Measurements from ENCODE around the gene PRKAR2B.
A peak's percentile ranks its signal among the peaks of the same experiment; 100 is the strongest.

PRKAR2B gene

GRCh38 chr7:107044347-107045194 is at the start of gene PRKAR2B:
PRKAR2B (plus strand) TSS chr7:107044705; CDS start chr7:107044908, 203 bp downstream.
- DNase-seq (ENCODE audit: low read depth): no peak
- H3K4me3 ChIP-seq (ENCODE audit: control insufficient read depth, low read depth, low read length): peak within 1 kb of the TSS; percentile 74
- no peak for TF ChIP-seq CTCF (IDR thresholded peaks at IDR 0.05; ENCODE audit: control insufficient read depth, insufficient read depth, low read depth, low read length, missing control alignments)

GRCh38 chr7:106994833-106995232 is 49.7 kb upstream of the PRKAR2B start:
- no peak for DNase-seq (ENCODE audit: low read depth)
- H3K4me3 ChIP-seq (ENCODE audit: control insufficient read depth, low read depth, low read length): no peak overlapping the region
- no peak for TF ChIP-seq CTCF (IDR thresholded peaks at IDR 0.05; ENCODE audit: control insufficient read depth, insufficient read depth, low read depth, low read length, missing control alignments)

GRCh38 chr7:106997487-106998271 is 46.8 kb upstream of the PRKAR2B start:
- DNase-seq (ENCODE audit: low read depth): no peak
- no peak for TF ChIP-seq CTCF (IDR thresholded peaks at IDR 0.05; ENCODE audit: control insufficient read depth, insufficient read depth, low read depth, low read length, missing control alignments)
- H3K4me3 ChIP-seq (ENCODE audit: control insufficient read depth, low read depth, low read length): no peak overlapping the region

GRCh38 chr7:106999023-106999422 is 45.5 kb upstream of the PRKAR2B start:
- DNase-seq (ENCODE audit: low read depth): no peak
- no peak overlapping the region for H3K4me3 ChIP-seq (ENCODE audit: control insufficient read depth, low read depth, low read length)
- no peak for TF ChIP-seq CTCF (IDR thresholded peaks at IDR 0.05; ENCODE audit: control insufficient read depth, insufficient read depth, low read depth, low read length, missing control alignments)

GRCh38 chr7:107001490-107001889 is 43.0 kb upstream of the PRKAR2B start:
- no peak for DNase-seq (ENCODE audit: low read depth)
- no peak for TF ChIP-seq CTCF (IDR thresholded peaks at IDR 0.05; ENCODE audit: control insufficient read depth, insufficient read depth, low read depth, low read length, missing control alignments)

GRCh38 chr7:107002126-107002525 is 42.4 kb upstream of the PRKAR2B start:
- H3K4me3 ChIP-seq (ENCODE audit: control insufficient read depth, low read depth, low read length): no peak overlapping the region
- no peak for DNase-seq (ENCODE audit: low read depth)
- TF ChIP-seq CTCF (IDR thresholded peaks at IDR 0.05; ENCODE audit: control insufficient read depth, insufficient read depth, low read depth, low read length, missing control alignments): no peak

More at GRCh38 chr7:107001490-107001889, 43.0 kb upstream of the PRKAR2B start:
- H3K4me3 ChIP-seq (ENCODE audit: control insufficient read depth, low read depth, low read length): no peak overlapping the region

Data from AG09309 (cell line).